ENCODE data around the gene NKAIN1. TPM values are rescaled to one million over a fixed set of nuclear protein-coding genes. Genes with fewer than 3 reads are reported as not detected.

Gene NKAIN1
- total and polyA plus RNA-seq, 2 experiments from 2014 or later: 14.7 to 56.7 TPM

DNA sequence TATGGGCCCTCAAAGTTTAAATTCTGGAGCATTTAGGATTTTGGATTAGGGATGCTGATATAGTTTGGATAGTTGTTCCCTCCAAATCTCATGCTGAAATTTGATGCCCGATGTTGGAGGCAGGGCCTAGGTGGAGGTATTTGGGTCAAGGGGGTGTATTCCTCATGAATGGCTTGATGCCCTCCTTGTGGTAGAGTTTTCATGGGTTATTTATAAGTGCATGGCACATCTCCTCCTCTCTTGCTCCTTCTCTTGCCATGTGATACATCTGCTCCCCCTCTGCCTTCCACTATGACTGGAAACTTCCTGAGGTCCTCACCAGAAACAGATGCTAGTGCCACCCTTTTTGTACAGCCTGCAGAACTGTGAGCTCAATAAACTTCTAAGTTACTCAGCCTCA lies 17.5 kb upstream of the NKAIN1 start (continued):
- TF ChIP-seq, protein P1, sequence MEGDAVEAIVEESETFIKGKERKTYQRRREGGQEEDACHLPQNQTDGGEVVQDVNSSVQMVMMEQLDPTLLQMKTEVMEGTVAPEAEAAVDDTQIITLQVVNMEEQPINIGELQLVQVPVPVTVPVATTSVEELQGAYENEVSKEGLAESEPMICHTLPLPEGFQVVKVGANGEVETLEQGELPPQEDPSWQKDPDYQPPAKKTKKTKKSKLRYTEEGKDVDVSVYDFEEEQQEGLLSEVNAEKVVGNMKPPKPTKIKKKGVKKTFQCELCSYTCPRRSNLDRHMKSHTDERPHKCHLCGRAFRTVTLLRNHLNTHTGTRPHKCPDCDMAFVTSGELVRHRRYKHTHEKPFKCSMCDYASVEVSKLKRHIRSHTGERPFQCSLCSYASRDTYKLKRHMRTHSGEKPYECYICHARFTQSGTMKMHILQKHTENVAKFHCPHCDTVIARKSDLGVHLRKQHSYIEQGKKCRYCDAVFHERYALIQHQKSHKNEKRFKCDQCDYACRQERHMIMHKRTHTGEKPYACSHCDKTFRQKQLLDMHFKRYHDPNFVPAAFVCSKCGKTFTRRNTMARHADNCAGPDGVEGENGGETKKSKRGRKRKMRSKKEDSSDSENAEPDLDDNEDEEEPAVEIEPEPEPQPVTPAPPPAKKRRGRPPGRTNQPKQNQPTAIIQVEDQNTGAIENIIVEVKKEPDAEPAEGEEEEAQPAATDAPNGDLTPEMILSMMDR (conservative IDR thresholded peaks at IDR 0.05; ENCODE audit: low read depth in 2 of 2): no peak
- TF ChIP-seq NANOG (IDR thresholded peaks at IDR 0.05; ENCODE audit: borderline replicate concordance) (no peak), ZNF331 (CRISPR knock-in tag; IDR thresholded peaks at IDR 0.05; ENCODE audit: low read depth) (no peak)
- TF ChIP-seq, protein P2, sequence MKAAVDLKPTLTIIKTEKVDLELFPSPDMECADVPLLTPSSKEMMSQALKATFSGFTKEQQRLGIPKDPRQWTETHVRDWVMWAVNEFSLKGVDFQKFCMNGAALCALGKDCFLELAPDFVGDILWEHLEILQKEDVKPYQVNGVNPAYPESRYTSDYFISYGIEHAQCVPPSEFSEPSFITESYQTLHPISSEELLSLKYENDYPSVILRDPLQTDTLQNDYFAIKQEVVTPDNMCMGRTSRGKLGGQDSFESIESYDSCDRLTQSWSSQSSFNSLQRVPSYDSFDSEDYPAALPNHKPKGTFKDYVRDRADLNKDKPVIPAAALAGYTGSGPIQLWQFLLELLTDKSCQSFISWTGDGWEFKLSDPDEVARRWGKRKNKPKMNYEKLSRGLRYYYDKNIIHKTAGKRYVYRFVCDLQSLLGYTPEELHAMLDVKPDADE (IDR thresholded peaks at IDR 0.05): no peak

DNA sequence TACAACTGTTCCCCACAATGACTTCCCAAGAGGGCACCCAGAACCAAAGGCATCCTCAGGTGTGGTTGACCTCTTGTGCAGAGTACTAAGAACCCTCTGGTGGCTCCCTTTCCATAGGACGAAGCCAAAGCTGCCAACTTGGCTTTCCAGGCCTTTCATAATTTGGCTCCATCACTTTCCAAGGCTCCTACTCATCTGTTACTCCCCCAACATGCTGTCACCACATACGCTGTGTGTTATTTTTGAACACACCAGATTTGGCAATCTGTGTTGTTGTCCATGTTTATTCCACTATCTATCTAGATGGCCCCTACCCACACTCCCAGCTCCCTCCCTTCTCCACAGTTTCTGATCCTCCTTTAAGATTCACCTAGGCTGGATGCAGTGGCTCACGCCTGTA lies 10.2 kb upstream of the NKAIN1 start:
- Histone ChIP-seq H3K9me2 (ENCODE audit: insufficient read depth) (no peaks in the 10 kb centered on the region), H3K27ac (ENCODE audit: low read depth) (no peak overlapping the region), H3K4me2 (no peak overlapping the region), H3K79me2 (replicated peaks; ENCODE audit: insufficient read depth) (no peaks in the 10 kb centered on the region), H3K27me3 (ENCODE audit: insufficient read depth) (no peaks in the 10 kb centered on the region), H3F3A (replicated peaks; ENCODE audit: low read depth) (no peaks in the 10 kb centered on the region), H3K36me3 (ENCODE audit: insufficient read depth) (no peaks in the 10 kb centered on the region), H4K20me1 (replicated peaks; ENCODE audit: insufficient read depth) (no peaks in the 10 kb centered on the region), H3K4me1 (ENCODE audit: insufficient read depth) (no peaks in the 10 kb centered on the region), H3K4me3 (no peak overlapping the region), H2AFZ (no peak overlapping the region)
- Mint-ChIP-seq H3K4me1 (no peaks in the 10 kb centered on the region), H3K27me3 (ENCODE audit: insufficient read depth, low read depth, poor library complexity) (peaks cover 3% of the 10 kb centered on the region), H3K27ac (no peak overlapping the region), H3K36me3 (ENCODE audit: low read depth) (no peaks in the 10 kb centered on the region), H3K9me3 (no peaks in the 10 kb centered on the region), H3K4me3 (no peak overlapping the region)
- ATAC-seq: no peak
- no peak for DNase-seq (ENCODE audit: low spot score)
- TF ChIP-seq, protein P3, sequence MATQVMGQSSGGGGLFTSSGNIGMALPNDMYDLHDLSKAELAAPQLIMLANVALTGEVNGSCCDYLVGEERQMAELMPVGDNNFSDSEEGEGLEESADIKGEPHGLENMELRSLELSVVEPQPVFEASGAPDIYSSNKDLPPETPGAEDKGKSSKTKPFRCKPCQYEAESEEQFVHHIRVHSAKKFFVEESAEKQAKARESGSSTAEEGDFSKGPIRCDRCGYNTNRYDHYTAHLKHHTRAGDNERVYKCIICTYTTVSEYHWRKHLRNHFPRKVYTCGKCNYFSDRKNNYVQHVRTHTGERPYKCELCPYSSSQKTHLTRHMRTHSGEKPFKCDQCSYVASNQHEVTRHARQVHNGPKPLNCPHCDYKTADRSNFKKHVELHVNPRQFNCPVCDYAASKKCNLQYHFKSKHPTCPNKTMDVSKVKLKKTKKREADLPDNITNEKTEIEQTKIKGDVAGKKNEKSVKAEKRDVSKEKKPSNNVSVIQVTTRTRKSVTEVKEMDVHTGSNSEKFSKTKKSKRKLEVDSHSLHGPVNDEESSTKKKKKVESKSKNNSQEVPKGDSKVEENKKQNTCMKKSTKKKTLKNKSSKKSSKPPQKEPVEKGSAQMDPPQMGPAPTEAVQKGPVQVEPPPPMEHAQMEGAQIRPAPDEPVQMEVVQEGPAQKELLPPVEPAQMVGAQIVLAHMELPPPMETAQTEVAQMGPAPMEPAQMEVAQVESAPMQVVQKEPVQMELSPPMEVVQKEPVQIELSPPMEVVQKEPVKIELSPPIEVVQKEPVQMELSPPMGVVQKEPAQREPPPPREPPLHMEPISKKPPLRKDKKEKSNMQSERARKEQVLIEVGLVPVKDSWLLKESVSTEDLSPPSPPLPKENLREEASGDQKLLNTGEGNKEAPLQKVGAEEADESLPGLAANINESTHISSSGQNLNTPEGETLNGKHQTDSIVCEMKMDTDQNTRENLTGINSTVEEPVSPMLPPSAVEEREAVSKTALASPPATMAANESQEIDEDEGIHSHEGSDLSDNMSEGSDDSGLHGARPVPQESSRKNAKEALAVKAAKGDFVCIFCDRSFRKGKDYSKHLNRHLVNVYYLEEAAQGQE (IDR thresholded peaks at IDR 0.05; ENCODE audit: unreplicated experiment): no peak
- TF ChIP-seq, protein P4, sequence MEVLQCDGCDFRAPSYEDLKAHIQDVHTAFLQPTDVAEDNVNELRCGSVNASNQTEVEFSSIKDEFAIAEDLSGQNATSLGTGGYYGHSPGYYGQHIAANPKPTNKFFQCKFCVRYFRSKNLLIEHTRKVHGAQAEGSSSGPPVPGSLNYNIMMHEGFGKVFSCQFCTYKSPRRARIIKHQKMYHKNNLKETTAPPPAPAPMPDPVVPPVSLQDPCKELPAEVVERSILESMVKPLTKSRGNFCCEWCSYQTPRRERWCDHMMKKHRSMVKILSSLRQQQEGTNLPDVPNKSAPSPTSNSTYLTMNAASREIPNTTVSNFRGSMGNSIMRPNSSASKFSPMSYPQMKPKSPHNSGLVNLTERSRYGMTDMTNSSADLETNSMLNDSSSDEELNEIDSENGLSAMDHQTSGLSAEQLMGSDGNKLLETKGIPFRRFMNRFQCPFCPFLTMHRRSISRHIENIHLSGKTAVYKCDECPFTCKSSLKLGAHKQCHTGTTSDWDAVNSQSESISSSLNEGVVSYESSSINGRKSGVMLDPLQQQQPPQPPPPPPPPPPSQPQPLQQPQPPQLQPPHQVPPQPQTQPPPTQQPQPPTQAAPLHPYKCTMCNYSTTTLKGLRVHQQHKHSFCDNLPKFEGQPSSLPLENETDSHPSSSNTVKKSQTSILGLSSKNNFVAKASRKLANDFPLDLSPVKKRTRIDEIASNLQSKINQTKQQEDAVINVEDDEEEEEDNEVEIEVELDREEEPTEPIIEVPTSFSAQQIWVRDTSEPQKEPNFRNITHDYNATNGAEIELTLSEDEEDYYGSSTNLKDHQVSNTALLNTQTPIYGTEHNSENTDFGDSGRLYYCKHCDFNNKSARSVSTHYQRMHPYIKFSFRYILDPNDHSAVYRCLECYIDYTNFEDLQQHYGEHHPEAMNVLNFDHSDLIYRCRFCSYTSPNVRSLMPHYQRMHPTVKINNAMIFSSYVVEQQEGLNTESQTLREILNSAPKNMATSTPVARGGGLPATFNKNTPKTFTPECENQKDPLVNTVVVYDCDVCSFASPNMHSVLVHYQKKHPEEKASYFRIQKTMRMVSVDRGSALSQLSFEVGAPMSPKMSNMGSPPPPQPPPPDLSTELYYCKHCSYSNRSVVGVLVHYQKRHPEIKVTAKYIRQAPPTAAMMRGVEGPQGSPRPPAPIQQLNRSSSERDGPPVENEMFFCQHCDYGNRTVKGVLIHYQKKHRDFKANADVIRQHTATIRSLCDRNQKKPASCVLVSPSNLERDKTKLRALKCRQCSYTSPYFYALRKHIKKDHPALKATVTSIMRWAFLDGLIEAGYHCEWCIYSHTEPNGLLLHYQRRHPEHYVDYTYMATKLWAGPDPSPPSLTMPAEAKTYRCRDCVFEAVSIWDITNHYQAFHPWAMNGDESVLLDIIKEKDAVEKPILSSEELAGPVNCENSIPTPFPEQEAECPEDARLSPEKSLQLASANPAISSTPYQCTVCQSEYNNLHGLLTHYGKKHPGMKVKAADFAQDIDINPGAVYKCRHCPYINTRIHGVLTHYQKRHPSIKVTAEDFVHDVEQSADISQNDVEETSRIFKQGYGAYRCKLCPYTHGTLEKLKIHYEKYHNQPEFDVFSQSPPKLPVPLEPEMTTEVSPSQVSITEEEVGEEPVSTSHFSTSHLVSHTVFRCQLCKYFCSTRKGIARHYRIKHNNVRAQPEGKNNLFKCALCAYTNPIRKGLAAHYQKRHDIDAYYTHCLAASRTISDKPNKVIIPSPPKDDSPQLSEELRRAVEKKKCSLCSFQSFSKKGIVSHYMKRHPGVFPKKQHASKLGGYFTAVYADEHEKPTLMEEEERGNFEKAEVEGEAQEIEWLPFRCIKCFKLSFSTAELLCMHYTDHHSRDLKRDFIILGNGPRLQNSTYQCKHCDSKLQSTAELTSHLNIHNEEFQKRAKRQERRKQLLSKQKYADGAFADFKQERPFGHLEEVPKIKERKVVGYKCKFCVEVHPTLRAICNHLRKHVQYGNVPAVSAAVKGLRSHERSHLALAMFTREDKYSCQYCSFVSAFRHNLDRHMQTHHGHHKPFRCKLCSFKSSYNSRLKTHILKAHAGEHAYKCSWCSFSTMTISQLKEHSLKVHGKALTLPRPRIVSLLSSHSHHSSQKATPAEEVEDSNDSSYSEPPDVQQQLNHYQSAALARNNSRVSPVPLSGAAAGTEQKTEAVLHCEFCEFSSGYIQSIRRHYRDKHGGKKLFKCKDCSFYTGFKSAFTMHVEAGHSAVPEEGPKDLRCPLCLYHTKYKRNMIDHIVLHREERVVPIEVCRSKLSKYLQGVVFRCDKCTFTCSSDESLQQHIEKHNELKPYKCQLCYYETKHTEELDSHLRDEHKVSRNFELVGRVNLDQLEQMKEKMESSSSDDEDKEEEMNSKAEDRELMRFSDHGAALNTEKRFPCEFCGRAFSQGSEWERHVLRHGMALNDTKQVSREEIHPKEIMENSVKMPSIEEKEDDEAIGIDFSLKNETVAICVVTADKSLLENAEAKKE (CRISPR knock-in tag; IDR thresholded peaks at IDR 0.05): no peak
- no peak for TF ChIP-seq EZH2phosphoT487 (IDR thresholded peaks at IDR 0.05; ENCODE audit: unreplicated experiment)
- no peak for TF ChIP-seq STAT1 (IDR thresholded peaks at IDR 0.05; ENCODE audit: unreplicated experiment)
- no peak for TF ChIP-seq CREB1 (CRISPR knock-in tag; IDR thresholded peaks at IDR 0.05; ENCODE audit: low read depth)
- no peak for TF ChIP-seq POLR2AphosphoS5 (IDR thresholded peaks at IDR 0.05; ENCODE audit: low read depth)
- TF ChIP-seq EZH2 (IDR thresholded peaks at IDR 0.05; ENCODE audit: low read depth, unreplicated experiment): no peak
- TF ChIP-seq, protein P2 (IDR thresholded peaks at IDR 0.05): no peak

Measured in GM23338 (cell line).